Cardiac atrium fibroblast (primary cell): ENCODE results near the gene NCF2. TPM values are rescaled to one million over a fixed set of nuclear protein-coding genes. Genes with fewer than 3 reads are reported as not detected.

Experiments
- total RNA-seq: library from RNA; depleted of rRNA; stranded (reverse); fragments of >200 nt; gene quantifications from 2 replicates; pipeline ENCODE4 v1.2.3, GENCODE V29; 2015

The NCF2 gene, protein sequence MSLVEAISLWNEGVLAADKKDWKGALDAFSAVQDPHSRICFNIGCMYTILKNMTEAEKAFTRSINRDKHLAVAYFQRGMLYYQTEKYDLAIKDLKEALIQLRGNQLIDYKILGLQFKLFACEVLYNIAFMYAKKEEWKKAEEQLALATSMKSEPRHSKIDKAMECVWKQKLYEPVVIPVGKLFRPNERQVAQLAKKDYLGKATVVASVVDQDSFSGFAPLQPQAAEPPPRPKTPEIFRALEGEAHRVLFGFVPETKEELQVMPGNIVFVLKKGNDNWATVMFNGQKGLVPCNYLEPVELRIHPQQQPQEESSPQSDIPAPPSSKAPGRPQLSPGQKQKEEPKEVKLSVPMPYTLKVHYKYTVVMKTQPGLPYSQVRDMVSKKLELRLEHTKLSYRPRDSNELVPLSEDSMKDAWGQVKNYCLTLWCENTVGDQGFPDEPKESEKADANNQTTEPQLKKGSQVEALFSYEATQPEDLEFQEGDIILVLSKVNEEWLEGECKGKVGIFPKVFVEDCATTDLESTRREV
- not detected in 2 replicates for total RNA-seq

DNA sequence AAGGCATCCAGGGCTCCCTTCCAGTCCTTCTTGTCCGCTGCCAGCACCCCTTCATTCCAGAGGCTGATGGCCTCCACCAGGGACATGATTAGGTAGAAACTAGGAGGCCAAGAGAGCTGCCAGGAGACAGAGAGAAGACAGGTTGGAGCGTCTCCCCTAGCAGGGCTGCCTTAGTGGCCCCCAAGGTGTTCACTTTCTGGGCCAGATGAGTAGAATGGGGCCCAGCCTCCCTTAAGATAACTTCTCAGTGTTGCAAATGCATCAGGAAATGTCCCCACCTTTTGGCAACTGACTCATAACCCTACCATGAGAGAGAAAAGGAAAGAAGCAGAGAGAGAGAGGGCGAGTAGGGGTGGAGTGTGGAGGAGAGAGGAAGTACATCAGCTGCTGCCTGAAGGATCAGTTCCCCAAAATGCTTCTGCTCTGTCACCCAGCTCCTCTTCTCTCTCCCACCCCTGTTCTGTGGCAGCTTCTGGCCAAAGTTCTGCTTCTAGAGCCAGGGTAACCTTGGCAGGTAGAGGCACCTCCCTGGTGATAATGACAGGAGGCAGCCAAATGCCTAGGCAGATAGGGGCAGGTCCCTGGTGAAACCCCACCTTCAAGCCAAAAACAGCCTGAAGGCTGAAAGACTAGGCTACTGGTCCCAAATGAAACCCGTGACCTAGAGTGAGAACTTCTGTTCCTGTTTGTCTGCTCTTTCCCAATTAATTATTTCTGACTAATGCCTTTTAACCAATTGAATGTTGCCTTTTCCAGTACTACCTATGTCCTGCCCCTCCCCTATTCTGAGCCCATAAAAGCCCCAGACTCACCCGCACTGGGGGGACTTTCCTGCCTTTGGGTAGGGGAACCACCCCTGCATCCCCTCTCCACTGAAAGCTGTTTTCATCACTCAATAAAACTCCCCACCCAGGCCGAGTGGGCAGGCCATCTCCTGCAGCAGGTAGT is at the start of gene NCF2:
TSS of gene NCF2 (minus strand) at position 216 of the 948 bp plus-strand sequence. CDS start at position 86, 130 bp downstream.

DNA sequence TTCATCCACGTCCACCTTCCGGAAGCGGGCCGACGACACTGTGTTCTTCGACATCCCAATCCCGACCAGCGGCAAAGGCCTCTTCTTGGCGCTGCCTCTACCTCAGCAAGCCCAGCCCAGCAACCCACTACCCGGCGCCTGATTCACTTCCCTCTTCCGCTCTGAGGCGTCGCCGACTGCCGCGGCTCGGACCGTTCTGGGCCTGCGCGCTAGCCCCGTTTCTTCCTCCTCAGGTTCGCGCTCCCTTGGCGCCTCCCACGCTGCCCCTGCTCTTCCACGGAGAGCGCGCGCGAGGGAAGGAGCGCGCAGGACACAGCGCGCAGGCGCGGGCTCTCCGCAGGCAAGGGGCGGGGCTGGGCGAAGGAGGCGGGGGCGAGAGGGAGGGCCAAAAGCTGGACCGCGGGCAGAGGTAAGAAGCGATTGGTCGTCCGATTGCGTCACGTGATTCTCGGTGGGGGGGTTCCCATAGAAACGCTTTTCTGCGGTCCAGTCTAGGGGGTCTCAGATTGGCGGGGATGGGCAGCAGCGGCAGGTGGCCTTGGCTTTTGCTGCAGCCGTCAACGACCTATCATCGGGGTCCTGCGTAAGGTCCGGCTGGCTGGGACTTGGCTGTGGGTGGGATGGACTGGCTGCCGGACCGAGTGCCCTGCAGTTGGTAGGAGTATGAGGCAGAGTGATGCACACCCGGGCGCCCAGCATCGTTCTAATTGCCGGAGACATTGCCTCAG is 45.5 kb upstream of the NCF2 start, which contains the start of gene ARPC5:
TSS of gene ARPC5 (minus strand) at position 178 of the 728 bp plus-strand sequence. CDS start at position 54, 124 bp downstream.

Other genes starting within 250 kb of the NCF2 start
- gene NMNAT2, start 172.1 kb downstream of the NCF2 start, total RNA-seq: 3.2 and 3.4 TPM in 2 replicates
- gene SMG7, start 118.0 kb downstream of the NCF2 start, total RNA-seq: 6.0 and 23.2 TPM in 2 replicates
- gene ARPC5, start 45.3 kb upstream of the NCF2 start, total RNA-seq: 180 and 221 TPM in 2 replicates
- gene APOBEC4, start 62.9 kb upstream of the NCF2 start, total RNA-seq: not detected in 2 replicates
- gene RGL1, start 214.7 kb upstream of the NCF2 start, total RNA-seq: 21.3 and 23.0 TPM in 2 replicates